LNCAP (cell line): ENCODE results near the gene HMMR.

Experiments
- CTCF ChIP-seq: fragments of 450-650 bp; IDR thresholded peaks from 2 replicates; pipeline ENCODE4 v1.5.1; 2017; ENCODE audit warnings: mild to moderate bottlenecking

The HMMR gene

GRCh38 chr5:163459819-163460561, 442 bp upstream of the HMMR start, which contains the start of gene NUDCD2:
TSS of gene NUDCD2 (minus strand) at chr5:163460102. CDS start at chr5:163460050, 52 bp downstream.
- TF ChIP-seq CTCF = no peak; the same call in 1 of the 2 replicates

GRCh38 chr5:163463063-163463435, 2.6 kb downstream of the HMMR start:
- TF ChIP-seq CTCF = no peak

- TF ChIP-seq CTCF = no peak
Measured at GRCh38 chr5:163467682-163468081, 7.2 kb downstream of the HMMR start.

GRCh38 chr5:163473635-163474243, 13.3 kb downstream of the HMMR start:
- peak; percentile 59 for TF ChIP-seq CTCF

- no peak for TF ChIP-seq CTCF
Measured at GRCh38 chr5:163475411-163475810, 15.0 kb downstream of the HMMR start.

- TF ChIP-seq CTCF = no peak
Measured at GRCh38 chr5:163478126-163478981, 17.9 kb downstream of the HMMR start.

GRCh38 chr5:163478982-163479271, 18.5 kb downstream of the HMMR start:
- TF ChIP-seq CTCF = no peak
